Activated naive CD4-positive, alpha-beta T cell treated with anti-CD3 and anti-CD28 coated beads, Interleukin-2, amount 50 U/mL, for 72 hours (primary cell): ENCODE data around the gene CDK9. TPM values are rescaled to one million over a fixed set of nuclear protein-coding genes. Genes with fewer than 3 reads are reported as not detected.

Experiments
- ATAC-seq, 2 donors: fragments of 150-1000 bp; cut with Tn5 transposase; 2 replicates each; pipeline ENCODE4 v1.10.0; 2021; ENCODE audit warnings: mild to moderate bottlenecking in 2 of 2, moderate library complexity in 2 of 2
- DNase-seq, 2 donors: peaks; one replicate each; pipeline ENCODE4 v3.0.0; 2021 to 2022; ENCODE audit warnings: low spot score in 2 of 2
- H3K27ac Mint-ChIP-seq, 2 donors: one replicate each; pipeline ENCODE4 v1.8.0; 2022; ENCODE audit warnings: mild to moderate bottlenecking in 2 of 2, mixed read lengths in 2 of 2
- H3K36me3 Mint-ChIP-seq, 2 donors: one replicate each; pipeline ENCODE4 v1.8.0; 2022; ENCODE audit warnings: mixed read lengths in 2 of 2
- H3K9me3 Mint-ChIP-seq, 2 donors: one replicate each; pipeline ENCODE4 v1.8.0; 2022; ENCODE audit warnings: mixed read lengths in 2 of 2
- total RNA-seq, 2 donors: library from RNA; stranded (reverse); gene quantifications; one replicate each; pipeline ENCODE4 v1.2.3, GENCODE V29; 2022

Gene CDK9
- total RNA-seq, 2 donors from 2014 or later = 74.8 to 89.3 TPM

GRCh38 chr9:127785023-127785932, 556 bp upstream of the CDK9 start:
- Mint-ChIP-seq H3K27ac (peak overlapping the region; percentile 82 to 94), H3K36me3 (peaks cover 29 to 33% of the 10 kb centered on the region in 2 donors), H3K9me3 (no peaks in the 10 kb centered on the region)
- DNase-seq (peak; percentile 91 to 92), ATAC-seq (peak; percentile 40 to 58)

- no peaks in the 10 kb centered on the region for H3K9me3 Mint-ChIP-seq
Measured at GRCh38 chr9:127786773-127787104, 905 bp downstream of the CDK9 start.

GRCh38 chr9:127788337-127789011, 2.6 kb downstream of the CDK9 start:
- ATAC-seq = peak; percentile 22 to 39
- no peaks in the 10 kb centered on the region for H3K9me3 Mint-ChIP-seq
- DNase-seq = peak in 1 of 2 donors; percentile 58
- peak overlapping the region; percentile 82 to 93 for H3K27ac Mint-ChIP-seq
- H3K36me3 Mint-ChIP-seq = peaks cover 31 to 34% of the 10 kb centered on the region in 2 donors

More at GRCh38 chr9:127786773-127787104, 905 bp downstream of the CDK9 start:
- ATAC-seq (no peak), DNase-seq (no peak)
- peaks cover 31 to 34% of the 10 kb centered on the region in 2 donors for H3K36me3 Mint-ChIP-seq
- peak overlapping the region; percentile 82 to 97 for H3K27ac Mint-ChIP-seq

GRCh38 chr9:127789179-127789578, 3.3 kb downstream of the CDK9 start:
- no peak for ATAC-seq
- H3K9me3 Mint-ChIP-seq = no peaks in the 10 kb centered on the region
- DNase-seq = no peak
- peaks cover 31 to 34% of the 10 kb centered on the region in 2 donors for H3K36me3 Mint-ChIP-seq
- peak overlapping the region; percentile 82 to 90 for H3K27ac Mint-ChIP-seq

GRCh38 chr9:127790094-127790855, 4.4 kb downstream of the CDK9 start:
- peaks cover 31 to 34% of the 10 kb centered on the region in 2 donors for H3K36me3 Mint-ChIP-seq
- peak overlapping the region; percentile 44 to 83 for H3K27ac Mint-ChIP-seq
- no peak for DNase-seq
- ATAC-seq = no peak
- no peaks in the 10 kb centered on the region for H3K9me3 Mint-ChIP-seq

GRCh38 chr9:127791085-127791484, 5.3 kb downstream of the CDK9 start:
- no peak for DNase-seq
- no peak for ATAC-seq
- H3K36me3 Mint-ChIP-seq = peaks cover 31 to 34% of the 10 kb centered on the region in 2 donors
- peak overlapping the region in 1 of 2 donors; percentile 40 for H3K27ac Mint-ChIP-seq
- no peaks in the 10 kb centered on the region for H3K9me3 Mint-ChIP-seq

GRCh38 chr9:127792417-127793031, 6.7 kb downstream of the CDK9 start:
- Mint-ChIP-seq H3K36me3 (peaks cover 20 to 22% of the 10 kb centered on the region in 2 donors), H3K27ac (peak overlapping the region in 1 of 2 donors; percentile 67), H3K9me3 (no peaks in the 10 kb centered on the region)
- ATAC-seq (no peak), DNase-seq (no peak)

- no peak for DNase-seq
Measured at GRCh38 chr9:127793093-127793708, 7.4 kb downstream of the CDK9 start.

GRCh38 chr9:127794001-127794791, 8.4 kb downstream of the CDK9 start:
- no peak overlapping the region for H3K27ac Mint-ChIP-seq
- no peaks in the 10 kb centered on the region for H3K9me3 Mint-ChIP-seq
- ATAC-seq = no peak
- H3K36me3 Mint-ChIP-seq = peaks cover 9 to 11% of the 10 kb centered on the region in 2 donors
- no peak for DNase-seq

More at GRCh38 chr9:127793093-127793708, 7.4 kb downstream of the CDK9 start:
- no peak for ATAC-seq
- H3K9me3 Mint-ChIP-seq = no peaks in the 10 kb centered on the region
- peak overlapping the region in 1 of 2 donors; percentile 65 for H3K27ac Mint-ChIP-seq
- H3K36me3 Mint-ChIP-seq = peaks cover 14 to 17% of the 10 kb centered on the region in 2 donors

- Mint-ChIP-seq H3K36me3 (no peaks in the 10 kb centered on the region), H3K9me3 (no peaks in the 10 kb centered on the region), H3K27ac (peak overlapping the region in 1 of 2 donors; percentile 91)
- no peak for DNase-seq
- ATAC-seq = peak; percentile 31 to 41
Measured at GRCh38 chr9:127796225-127796813, 10.5 kb downstream of the CDK9 start.

- ATAC-seq (peak; percentile 23 to 25), DNase-seq (no peak)
- peak overlapping the region; percentile 55 to 91 for H3K27ac Mint-ChIP-seq
- no peaks in the 10 kb centered on the region for H3K9me3 Mint-ChIP-seq
- no peaks in the 10 kb centered on the region for H3K36me3 Mint-ChIP-seq
Measured at GRCh38 chr9:127796852-127797370, 11.1 kb downstream of the CDK9 start.

GRCh38 chr9:127801955-127802575, 16.2 kb downstream of the CDK9 start:
- ATAC-seq = no peak

GRCh38 chr9:127802576-127803443, 17.0 kb downstream of the CDK9 start, which contains the start of gene FPGS:
FPGS (plus strand) TSS chr9:127802882; CDS start chr9:127802925, 43 bp downstream.
- H3K36me3 Mint-ChIP-seq = peaks cover 6 to 7% of the 10 kb centered on the region in 2 donors
- H3K9me3 Mint-ChIP-seq = no peaks in the 10 kb centered on the region
- peak; percentile 78 to 89 for DNase-seq
- peak within 1 kb of the TSS; percentile 94 to 99 for H3K27ac Mint-ChIP-seq
- ATAC-seq = peak; percentile 89 to 93

More at GRCh38 chr9:127801955-127802575, 16.2 kb downstream of the CDK9 start:
- DNase-seq = no peak
- H3K9me3 Mint-ChIP-seq = no peaks in the 10 kb centered on the region
- peaks cover 6 to 7% of the 10 kb centered on the region in 2 donors for H3K36me3 Mint-ChIP-seq
- peak overlapping the region; percentile 84 to 94 for H3K27ac Mint-ChIP-seq
